ENCODE results near the gene MRPL49.

The MRPL49 gene

DNA sequence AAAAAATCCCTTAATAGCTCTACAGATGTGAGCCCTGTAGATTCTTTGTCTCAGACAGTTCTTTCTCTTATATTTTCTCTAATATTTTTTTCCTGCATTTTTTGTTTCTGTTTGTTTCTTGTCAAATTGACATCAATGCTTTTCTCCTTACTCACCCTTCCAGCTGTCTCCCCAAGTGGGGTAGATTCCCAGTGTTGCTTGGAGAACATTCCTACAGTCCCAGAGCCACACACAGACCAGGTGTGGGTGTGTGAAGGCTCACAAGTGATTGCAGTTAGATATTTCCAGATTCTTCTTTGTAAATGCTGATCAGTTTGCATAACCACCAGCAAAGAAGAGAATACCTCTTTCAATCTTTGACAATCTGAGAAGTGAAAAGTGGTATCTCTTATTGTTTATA, 18.6 kb upstream of the MRPL49 start:
- no peak for FAIRE-seq

DNA sequence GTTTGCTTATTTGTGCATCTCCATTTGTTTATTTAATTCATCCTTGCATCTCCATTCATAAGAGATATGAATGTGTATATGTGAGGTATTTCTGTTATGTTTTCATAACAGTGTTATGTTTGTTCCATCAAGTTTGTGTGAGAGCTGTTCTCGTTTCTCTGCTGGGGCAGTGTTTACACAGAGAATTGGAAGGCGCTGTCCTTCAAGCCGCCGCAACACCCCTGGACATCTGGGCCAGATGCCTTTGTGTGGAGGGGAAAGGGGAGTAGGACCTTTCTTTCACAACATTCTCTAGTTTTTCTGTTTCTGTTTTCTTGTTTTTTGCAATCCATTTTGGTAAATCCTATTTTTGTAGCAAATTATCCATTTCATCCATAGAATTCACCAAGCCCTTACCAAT, 17.5 kb upstream of the MRPL49 start:
- FAIRE-seq: no peak

DNA sequence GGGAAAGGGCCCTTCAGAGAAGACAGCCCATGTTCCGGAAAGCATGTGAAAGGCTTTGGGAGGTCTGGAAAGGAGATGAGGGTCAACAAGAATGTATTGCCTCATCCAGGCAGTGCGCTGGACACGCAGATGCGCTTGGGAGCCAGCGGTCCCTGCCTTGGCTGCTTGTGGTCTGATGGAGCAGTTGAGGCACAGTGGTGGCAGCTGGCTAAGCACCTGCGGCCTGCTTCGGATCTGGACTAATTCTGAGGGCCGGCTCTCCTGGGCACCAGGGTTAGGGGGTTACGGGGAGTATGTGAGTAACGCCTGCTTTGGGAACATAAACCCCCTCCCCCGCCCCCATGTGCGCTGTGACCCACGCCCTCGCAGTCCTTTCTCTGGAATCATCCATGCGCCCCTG, 15.0 kb upstream of the MRPL49 start:
- FAIRE-seq: no peak

DNA sequence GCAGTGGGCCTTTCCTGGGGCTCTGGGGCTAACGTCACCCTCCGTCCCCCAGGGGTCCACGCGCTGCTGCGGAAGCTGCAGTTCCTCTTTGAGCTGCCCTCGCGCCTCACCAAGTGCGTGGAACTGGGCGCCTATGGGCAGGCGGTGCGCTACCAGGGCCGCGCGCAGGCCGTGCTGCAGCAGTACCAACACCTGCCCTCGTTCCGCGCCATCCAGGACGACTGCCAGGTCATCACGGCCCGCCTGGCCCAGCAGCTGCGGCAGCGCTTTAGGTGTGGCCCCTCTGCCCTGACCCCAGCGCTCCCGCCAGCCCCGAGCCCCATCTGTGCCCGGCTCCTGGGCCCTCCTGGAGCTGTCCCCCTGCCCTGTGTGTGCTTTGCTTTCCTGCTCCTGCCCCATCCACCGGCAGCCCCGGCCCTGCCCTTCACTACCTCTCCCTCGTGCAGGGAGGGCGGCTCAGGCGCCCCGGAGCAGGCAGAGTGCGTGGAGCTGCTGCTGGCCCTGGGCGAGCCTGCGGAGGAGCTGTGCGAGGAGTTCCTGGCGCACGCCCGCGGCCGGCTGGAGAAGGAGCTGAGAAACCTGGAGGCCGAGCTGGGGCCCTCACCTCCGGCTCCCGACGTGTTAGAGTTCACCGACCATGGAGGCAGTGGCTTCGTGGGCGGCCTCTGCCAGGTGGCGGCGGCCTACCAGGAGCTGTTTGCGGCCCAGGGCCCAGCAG, 14.2 kb upstream of the MRPL49 start:
- no peak for FAIRE-seq

DNA sequence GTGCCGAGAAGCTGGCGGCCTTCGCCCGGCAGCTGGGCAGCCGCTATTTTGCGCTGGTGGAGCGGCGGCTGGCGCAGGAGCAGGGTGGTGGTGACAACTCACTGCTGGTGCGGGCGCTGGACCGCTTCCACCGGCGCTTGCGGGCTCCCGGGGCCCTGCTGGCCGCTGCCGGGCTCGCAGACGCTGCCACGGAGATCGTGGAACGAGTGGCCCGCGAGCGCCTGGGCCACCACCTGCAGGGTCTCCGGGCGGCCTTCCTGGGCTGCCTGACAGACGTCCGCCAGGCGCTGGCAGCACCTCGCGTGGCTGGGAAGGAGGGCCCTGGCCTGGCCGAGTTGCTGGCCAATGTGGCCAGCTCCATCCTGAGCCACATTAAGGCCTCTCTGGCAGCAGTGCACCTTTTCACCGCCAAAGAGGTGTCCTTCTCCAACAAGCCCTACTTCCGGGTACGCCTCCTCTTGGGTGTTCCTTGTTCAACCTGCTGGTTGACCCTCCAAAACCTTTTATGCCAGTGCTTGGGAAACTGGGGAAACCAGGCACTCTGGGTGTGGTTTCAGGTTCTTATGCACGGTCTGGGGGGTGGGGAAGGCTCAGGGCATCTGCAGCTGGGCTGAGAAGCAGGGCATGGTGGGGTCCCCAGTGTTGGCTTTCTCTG, 13.5 kb upstream of the MRPL49 start:
- no peak for FAIRE-seq

DNA sequence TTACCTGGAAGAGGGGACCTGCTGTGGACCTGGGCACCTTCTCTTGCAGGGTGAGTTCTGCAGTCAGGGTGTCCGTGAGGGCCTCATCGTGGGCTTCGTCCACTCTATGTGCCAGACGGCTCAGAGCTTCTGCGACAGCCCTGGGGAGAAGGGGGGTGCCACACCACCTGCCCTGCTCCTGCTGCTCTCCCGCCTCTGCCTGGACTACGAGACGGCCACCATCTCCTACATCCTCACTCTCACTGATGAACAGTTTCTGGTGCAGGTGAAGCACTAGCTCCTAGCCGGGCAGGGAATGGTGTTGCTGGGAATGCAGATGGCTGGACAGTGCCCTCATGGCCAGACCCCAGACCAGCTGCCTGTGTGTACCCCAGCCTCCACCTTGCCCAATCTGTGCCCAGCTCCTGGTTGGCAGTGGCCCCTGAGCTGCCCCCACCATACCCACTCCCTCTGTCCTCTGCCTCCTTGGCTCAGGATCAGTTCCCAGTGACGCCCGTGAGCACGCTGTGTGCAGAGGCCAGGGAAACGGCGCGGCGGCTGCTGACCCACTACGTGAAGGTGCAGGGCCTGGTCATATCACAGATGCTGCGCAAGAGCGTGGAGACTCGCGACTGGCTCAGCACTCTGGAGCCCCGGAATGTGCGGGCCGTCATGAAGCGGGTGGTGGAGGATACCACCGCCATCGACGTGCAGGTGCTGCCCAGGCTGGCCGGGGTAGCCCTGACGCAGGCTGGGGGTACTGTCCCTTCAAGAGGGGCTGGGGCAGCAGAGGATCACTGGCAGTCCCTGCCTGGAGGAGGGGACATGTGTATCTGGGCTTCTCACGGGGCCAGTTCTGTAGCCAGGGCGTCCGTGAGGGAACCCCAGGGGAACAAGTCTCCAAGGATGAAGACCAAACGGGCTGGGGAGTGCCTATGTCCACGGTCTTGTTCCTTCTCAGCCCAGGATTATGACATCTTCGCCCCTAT, 12.6 kb upstream of the MRPL49 start:
- FAIRE-seq: no peak

DNA sequence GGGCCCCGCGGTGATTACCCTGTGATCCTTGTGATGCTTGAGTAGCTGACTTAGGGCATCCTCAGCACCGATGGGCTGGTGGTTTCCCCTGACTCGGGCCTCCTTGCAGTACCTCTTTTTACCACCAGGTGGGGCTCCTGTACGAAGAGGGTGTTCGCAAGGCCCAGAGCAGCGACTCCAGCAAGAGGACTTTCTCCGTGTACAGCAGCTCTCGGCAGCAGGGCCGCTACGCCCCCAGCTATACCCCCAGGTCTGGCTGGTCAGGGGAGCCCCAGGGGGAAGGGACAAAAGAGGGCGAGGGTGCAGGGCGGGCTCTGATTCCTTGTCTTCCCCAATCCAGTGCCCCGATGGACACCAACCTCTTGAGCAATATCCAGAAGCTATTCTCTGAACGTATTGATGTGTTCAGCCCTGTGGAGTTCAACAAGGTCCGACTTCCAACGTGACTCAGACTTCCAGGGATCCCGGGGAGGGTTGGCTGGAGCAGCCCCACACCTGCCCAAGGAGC, 11.7 kb upstream of the MRPL49 start:
- peak; percentile 43 for FAIRE-seq

DNA sequence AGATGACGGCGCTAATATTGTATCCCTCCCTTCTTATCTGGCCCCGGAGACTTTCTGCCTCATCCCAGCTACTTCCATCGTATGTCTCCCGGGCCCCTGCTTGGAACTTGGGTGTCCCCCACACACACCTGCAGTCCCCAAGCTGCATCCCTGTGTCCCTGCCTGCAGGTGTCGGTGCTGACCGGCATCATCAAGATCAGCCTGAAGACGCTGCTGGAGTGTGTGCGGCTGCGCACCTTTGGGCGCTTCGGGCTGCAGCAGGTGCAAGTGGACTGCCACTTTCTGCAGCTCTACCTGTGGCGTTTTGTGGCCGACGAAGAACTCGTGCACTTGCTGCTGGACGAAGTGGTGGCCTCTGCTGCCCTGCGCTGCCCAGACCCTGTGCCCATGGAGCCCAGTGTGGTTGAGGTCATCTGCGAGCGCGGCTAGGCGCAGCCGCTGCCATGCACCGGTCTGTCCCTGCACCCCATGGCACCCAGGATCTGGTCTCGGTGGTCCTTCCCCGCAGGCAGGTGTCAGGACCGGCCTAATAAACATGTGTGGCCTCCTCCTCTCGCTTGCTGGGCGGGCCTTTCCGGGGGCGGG, 10.9 kb upstream of the MRPL49 start:
- no peak for FAIRE-seq

DNA sequence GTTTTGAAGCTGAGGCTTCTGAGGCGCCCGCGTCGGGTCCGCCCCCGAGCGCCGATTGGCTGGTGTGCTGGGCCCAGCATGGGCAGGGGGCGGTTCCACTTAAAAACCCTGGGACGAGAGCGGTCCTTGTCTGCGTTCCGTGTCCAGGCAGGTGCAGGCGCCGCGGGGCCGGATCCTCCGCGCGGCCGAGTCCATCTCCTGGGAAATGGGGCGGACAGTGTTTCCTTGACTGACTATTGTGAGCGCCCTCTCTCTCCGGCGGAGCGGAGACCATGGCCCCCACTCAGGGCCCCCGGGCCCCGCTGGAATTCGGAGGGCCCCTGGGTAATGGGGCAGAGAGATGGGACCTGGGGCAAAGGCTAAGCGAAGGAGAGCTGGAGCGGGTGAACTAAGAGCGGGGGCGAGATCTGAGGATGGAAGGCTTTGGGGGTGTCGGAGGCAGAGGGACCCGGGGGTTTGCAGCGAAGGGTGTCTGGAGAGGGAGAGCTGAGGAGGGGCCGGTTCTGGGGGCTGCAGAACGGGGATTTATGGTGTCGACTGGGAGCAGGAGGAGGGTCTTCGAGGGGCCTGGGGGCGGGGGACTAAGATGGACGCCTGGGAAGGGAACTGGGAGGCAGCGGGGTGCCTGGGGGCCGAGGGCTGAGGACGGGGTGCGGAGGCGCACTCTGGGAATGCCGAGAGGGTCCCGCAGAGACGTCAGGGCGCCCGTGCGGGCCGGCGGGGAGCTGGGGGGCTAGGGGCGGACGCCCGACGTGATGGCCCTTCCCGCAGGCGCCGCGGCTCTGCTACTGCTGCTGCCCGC, 10.2 kb upstream of the MRPL49 start, which contains the start of gene TM7SF2:
Gene TM7SF2 (plus strand): TSS at position 129 of the 802 bp plus-strand sequence. CDS start 144 bp downstream, at position 273.
- peak; percentile 62 for FAIRE-seq

DNA sequence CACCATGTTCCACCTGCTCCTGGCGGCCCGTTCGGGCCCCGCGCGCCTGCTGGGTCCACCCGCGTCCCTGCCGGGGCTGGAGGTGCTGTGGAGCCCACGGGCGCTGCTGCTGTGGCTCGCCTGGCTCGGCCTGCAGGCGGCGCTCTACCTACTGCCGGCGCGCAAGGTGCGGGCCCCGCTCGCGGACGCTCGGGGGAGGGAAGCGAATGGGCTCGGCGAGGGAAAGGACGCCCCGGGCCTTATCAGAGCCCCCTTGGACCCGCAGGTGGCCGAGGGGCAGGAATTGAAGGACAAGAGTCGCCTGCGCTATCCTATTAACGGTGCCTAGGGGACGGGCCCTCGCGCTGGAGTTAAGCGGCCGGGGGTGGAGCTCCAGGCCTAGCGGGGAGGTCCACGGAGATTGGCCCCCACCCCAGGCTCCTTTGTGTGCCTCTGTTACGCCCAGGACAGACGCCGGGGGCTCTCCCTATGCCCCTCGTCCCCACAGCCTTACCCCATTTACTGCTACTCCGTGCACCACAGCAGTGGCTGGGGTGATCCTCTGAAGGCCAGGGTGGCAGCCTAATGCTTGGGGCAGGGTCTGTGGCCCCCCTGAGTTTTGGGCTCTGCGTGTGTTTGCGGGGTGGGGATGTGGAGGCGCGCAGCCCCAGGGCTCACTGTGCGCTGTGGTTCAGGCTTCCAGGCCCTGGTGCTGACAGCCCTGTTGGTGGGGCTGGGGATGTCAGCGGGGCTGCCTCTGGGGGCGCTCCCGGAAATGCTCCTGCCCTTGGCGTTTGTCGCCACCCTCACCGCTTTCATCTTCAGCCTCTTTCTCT, 9.4 kb upstream of the MRPL49 start:
- FAIRE-seq: no peak

DNA sequence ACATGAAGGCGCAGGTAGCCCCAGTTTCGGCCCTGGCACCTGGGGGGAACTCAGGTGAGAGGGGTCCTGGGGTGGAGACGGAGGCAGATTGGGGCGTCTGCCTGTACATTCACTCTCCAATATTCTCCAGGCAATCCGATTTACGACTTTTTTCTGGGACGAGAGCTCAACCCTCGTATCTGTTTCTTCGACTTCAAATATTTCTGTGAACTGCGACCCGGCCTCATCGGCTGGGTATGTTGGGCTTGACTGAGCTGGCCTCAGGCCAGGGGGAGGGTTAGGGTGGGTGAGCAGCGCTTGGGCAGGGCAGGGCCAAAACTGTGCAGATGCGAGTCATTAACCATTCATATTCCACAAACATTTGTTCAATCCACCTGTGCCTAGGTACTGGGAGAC, 8.8 kb upstream of the MRPL49 start:
- FAIRE-seq: no peak

DNA sequence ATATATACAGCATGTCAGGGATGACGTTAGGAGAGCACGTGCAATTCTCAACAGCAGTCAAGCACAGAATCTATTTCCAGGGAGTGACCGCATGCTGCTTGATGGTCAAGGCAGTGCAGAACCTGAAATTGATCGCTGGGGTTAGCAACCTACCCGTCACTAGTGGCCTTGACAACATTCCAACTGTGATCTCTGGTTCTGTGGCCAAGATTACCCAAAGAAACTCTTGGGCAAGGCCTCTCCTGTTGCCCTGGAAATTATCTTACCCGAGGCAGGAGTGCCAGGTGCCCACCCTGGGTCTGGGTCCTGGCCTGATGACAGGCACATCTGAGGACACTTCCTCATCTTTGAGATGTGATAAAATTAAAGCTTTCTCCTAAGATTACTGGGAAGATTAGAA, 8.3 kb upstream of the MRPL49 start:
- FAIRE-seq: no peak

DNA sequence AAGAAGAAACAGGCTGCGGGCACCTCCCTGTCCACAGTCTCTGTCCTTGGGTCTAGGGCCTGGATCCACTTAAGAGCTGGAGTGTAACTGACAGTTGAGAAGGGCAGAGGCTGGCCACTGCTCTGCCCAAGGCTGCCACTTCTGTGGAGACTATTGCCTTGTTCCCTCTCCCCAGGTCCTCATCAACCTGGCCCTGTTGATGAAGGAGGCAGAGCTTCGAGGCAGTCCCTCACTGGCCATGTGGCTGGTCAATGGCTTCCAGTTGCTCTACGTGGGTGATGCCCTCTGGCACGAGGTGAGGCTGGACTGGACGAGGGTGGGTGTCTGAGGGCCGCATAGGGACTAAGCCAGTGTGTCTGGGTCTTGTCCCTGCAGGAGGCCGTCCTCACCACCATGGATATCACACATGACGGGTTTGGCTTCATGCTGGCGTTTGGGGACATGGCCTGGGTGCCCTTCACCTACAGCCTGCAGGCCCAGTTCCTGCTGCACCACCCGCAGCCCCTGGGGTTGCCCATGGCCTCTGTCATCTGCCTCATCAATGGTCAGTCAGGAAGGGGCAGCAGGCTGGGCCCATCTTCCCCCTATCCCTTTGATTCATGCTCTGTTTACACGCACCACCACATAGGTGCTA, 7.5 kb upstream of the MRPL49 start:
- no peak for FAIRE-seq

DNA sequence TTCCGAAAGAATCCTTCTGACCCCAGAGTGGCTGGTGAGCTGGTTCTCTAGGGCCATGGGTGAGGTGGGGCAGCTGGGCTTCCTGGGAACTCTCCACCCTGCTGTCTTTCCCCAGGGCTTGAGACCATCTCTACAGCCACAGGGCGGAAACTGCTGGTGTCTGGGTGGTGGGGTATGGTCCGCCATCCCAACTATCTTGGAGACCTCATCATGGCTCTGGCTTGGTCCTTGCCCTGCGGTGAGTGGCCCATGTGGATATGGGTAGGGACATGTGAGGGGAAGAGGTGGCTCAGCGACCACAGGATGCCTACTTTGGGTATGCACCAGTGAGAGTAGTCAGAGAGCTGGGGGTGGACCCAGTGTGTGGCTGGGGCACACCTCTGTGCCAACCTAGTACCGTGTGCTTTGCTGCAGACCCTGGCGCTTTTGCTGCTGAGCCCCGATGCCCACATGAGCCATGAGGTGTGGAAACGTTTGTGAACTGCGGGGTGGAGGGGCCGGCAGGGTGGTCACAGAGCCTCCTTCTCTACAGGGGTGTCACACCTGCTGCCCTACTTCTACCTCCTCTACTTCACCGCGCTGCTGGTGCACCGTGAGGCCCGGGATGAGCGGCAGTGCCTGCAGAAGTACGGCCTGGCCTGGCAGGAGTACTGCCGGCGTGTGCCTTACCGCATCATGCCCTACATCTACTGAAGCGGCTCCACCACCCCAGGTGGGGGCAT, 6.6 kb upstream of the MRPL49 start:
- FAIRE-seq: no peak

DNA sequence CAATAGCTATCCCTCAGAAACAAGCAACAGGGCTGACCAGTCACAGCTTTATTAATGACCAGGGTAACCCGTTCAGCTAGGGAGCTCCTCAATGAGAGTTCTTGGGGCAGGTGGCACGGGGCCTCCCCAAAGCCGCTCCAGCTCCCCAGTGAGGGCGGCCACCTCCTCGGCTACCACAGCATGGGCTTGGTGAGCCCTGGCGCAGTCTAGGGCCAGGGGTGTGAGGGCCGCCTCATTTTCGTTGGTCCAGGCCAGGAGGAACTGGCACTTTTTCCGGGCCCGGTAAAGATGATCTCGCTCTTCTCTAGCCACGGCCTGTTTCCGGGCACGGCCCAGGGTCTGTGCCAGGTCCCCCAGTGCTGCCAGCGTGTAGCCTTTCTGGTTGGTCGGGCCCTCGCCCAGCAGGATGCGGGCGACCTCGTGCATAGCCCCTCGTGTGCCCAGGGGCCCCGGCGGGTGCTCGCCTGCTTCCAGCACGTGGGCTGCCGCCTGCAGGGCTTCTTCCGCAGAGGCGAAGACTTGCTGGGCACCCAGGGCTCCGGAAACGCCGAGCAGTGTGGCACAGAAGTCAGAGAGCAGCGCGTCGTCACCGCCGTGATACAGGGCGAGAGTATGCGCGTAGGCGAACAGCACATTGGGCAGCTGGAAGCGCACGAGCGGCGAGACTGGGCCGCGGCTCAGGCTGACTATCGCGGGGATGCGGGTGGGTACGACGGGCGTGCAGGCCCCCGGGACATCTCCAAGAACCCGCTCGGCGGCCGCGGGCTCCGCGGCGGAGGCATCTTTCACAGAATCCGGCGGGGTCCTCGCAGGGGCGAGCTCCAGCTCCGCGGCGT, 5.5 kb upstream of the MRPL49 start:
- no peak for FAIRE-seq

DNA sequence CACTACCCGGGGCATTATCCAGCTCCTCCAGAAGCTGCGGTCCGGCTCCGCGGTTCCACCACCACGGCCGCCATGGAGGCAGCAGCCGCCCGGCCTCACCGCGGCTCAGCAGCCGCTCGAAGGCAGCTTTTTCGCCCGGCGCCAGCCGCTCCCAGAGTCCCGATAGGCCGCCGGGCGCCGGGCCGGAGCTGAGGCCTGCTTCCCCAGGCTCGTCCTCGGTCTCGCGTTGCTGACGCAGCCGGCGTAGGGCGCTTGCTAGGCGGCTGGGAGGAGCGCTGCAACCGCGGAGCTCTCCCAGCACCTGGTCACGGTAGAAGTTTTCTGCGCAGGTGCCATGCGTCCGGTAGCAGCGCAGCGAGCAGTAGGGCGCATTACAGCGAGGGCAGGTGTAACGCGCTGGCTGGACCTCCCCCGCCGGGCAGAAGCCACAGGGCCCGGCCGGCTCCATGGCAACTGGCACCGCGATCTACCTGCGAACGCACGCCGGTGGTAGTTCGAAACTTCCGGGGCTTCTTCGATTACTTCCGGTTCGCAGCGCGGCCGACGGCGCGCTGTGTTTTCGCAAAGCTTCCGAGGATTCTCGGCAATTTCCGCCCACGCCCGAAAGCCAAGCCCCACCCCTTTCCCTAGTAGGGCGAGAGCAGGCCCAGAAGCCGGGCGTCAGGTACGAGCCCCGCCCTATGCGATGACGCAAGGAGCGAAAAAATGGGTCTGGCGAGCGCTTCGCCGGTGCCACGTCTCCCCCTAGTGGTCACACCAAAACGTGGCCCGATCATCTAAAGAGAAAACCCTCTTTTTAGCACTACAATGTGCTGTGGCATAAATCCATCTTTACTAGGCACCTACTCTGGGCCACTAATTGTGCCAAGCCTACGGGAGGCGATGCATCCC, 4.7 kb upstream of the MRPL49 start, which contains the start of gene ZNHIT2:
Gene ZNHIT2 (minus strand): TSS at position 496 of the 891 bp plus-strand sequence. CDS start 48 bp downstream, at position 448.
- FAIRE-seq: peak; percentile 95

DNA sequence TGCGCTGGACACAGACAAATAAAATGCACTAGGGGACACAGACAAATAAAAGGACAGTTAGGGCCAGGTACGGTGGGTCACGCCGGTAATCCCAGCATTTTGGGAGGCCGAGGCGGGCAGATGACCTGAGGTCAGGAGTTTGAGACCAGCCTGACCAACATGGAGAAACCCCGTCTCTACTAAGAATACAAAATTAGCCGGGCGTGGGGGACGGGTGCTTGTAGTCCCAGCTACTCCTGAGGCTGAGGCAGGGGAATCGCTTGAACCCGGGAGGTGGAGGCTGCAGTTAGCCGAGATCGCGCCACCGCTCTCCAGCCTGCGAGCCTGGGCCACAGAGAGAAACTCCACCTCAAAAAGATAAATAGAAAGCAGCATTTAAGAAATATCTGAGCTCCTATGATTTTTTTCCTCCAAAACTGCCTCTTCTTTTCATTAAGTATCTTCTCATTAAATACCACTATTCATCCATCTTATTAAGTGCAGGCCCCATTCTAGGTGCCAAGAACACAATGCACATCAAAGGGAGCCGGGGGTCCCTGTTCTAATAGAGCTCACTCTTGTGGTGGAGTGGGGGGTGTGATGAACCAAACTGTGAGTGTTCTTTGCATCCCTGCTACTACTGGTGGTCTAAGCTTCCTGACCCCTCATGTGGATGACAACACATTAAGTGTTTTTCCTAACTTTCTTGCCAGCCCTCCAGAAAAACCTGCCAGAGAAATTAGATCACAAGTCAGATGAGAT, 3.9 kb upstream of the MRPL49 start:
- no peak for FAIRE-seq

All from TTC549 (cell line).